Gastroesophageal sphincter (tissue), 3 donors: ENCODE measurements around the gene SESTD1.
"Not testable (repeated sequence)": the region's sequence is repeated elsewhere in the genome, so short reads cannot be mapped to it uniquely, and the experiment has no call there.

Experiments
- POLR2A ChIP-seq, 2 donors: fragments of 450-650 bp; IDR thresholded peaks; one replicate each; pipeline ENCODE4 v1.6.1; 2017; ENCODE audit warnings: antibody characterized with exemption in 2 of 2, mild to moderate bottlenecking in 2 of 2, moderate library complexity in 1 of 2
- POLR2AphosphoS5 ChIP-seq: sonication (generic); formaldehyde crosslinking; IDR thresholded peaks from one replicate; pipeline ENCODE4 v1.6.1; 2017; ENCODE audit warnings: antibody characterized with exemption
- TF ChIP-seq, protein P1 (sequence below), 4 experiments: fragments of 200-600 bp in 2 of 4; fragments of 450-650 bp in 2 of 4; sonication (generic) in 1 of 4; IDR thresholded peaks; one replicate each; pipeline ENCODE4 v1.5.1; 2017 to 2019; ENCODE audit warnings: antibody characterized with exemption in 4 of 4, mild to moderate bottlenecking in 2 of 4, moderate library complexity in 2 of 4

DNA sequence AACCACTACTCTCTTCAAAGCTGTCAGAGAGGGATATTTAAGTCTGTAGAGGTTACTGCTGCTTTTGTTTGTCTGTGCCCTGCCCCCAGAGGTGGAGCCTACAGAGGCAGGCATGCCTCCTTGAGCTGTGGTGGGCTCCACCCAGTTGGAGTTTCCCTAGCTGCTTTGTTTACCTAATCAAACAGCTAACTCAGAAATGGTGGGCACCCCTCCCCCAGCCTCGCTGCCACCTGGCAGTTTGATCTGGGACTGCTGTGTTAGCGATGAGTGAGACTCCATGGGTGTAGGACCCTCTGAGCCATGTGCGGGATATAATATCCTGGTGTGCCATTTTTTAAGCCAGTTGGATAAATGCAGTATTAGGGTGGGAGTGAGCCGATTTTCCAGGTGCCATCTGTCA is 171.7 kb downstream of the SESTD1 start:
- not testable (repeated sequence) for TF ChIP-seq POLR2A (IDR thresholded peaks at IDR 0.05); POLR2AphosphoS5
- TF ChIP-seq, protein P1, sequence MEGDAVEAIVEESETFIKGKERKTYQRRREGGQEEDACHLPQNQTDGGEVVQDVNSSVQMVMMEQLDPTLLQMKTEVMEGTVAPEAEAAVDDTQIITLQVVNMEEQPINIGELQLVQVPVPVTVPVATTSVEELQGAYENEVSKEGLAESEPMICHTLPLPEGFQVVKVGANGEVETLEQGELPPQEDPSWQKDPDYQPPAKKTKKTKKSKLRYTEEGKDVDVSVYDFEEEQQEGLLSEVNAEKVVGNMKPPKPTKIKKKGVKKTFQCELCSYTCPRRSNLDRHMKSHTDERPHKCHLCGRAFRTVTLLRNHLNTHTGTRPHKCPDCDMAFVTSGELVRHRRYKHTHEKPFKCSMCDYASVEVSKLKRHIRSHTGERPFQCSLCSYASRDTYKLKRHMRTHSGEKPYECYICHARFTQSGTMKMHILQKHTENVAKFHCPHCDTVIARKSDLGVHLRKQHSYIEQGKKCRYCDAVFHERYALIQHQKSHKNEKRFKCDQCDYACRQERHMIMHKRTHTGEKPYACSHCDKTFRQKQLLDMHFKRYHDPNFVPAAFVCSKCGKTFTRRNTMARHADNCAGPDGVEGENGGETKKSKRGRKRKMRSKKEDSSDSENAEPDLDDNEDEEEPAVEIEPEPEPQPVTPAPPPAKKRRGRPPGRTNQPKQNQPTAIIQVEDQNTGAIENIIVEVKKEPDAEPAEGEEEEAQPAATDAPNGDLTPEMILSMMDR (IDR thresholded peaks at IDR 0.05) = not testable (repeated sequence)
